GM12864 (cell line): ENCODE results near the gene FILIP1L.

Experiments used
- DNase-seq: peaks from one replicate; pipeline ENCODE4 v3.0.0-alpha.2; 2011; ENCODE audit warnings: low read depth
- H3K4me3 ChIP-seq: 2 replicates; pipeline ENCODE4 v1.5.1; 2011; ENCODE audit warnings: mild to moderate bottlenecking, low read depth, low read length, control low read depth
- CTCF ChIP-seq: IDR thresholded peaks from 2 replicates; pipeline ENCODE4 v1.5.1; 2011; ENCODE audit warnings: low read depth, mild to moderate bottlenecking, moderate library complexity, low read length, control low read depth, inconsistent platforms; ENCODE audit errors: missing control alignments

Gene FILIP1L

DNA sequence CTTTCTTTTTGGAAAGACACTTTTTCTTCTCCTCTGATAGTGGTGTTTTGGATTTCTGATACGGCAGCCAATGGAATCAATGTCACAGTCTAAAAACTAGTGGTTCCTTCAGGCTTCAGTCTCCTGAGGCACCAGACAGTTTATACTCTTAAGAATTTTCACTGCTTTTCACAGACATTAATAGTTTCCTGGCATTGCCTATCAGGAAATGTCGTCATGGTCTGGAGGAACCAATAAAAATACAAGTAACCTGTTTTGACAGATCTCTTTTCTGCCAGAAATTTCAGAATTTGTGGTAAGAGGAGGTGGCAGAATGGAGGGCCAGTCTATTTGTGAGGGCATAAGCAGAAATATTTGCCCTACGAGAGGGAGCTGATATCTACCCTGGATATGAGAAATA lies 44.8 kb downstream of the FILIP1L start:
- no peak for TF ChIP-seq CTCF
- no peak overlapping the region for H3K4me3 ChIP-seq
- no peak for DNase-seq

DNA sequence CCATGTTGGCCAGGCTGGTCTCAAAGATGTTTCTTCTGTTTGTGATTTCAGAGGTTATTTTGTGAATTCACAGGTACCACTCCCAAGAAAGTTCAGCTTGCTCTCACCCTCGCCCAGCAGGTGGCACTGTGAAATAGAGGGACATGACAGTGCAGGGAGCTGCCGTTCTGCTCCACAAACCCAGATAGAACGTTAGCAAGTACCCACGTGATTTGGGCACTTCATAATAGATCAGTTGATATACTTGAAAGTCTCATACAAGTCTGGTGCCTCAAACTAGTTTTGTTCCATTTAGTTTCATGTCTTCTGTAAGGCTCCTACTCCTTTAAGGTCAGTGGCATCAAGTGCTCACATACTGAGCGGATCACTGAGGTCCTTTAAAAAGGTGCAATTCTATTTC lies 45.5 kb downstream of the FILIP1L start:
- peak; percentile 67 for DNase-seq
- H3K4me3 ChIP-seq: no peak overlapping the region
- peak; percentile 77 for TF ChIP-seq CTCF

DNA sequence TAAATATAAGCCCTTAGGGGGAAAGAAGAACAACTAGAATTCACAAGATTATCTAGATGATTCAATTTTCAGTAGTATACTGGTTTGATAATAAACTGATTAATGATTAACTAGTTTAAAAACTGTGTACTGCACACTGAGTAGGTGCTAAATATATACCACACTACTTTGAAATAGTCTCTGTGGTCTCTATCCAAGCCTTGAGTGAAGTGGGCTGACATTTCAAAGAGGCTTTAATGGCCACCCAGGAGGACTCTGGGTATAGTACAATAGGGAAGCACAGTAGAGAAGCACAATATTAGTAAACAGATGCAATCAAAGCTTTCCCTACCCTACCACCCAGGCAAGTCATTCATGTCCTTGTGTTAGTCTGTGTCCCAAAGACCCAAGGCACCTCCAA lies 46.7 kb downstream of the FILIP1L start:
- no peak overlapping the region for H3K4me3 ChIP-seq
- DNase-seq: no peak
- TF ChIP-seq CTCF: no peak

DNA sequence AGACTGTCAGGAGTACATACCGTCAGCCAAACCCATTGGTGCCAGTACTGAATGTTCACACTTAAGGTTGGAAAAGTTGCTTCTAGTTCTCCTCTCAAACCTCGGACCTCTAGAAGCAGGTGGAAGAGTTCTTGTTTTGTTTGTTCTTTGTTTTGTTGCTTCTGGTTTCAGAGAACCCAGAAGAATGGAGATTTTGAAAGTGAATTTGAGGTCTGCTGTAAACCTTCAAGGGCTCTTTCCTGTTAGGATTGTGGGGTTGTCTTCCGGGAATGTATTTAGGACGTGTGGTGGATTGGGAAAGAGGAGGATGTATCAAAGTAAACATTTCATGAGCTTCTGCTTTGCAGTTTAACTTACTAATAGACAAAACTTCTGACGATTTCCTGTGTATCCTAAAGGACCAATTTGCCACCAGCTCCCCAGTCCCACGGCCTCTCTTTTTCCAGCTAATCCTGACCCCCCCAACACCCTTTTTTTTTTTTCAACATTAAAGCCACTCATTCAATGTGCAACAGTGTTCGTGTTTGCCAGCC lies 50.3 kb downstream of the FILIP1L start:
- no peak overlapping the region for H3K4me3 ChIP-seq
- no peak for DNase-seq
- no peak for TF ChIP-seq CTCF

- DNase-seq: no peak
- H3K4me3 ChIP-seq: no peak overlapping the region
- TF ChIP-seq CTCF: no peak
These were observed 51.6 kb downstream of the FILIP1L start for GRCh38 chr3:100062665-100063064.

GRCh38 chr3:100060685-100061484 lies 53.4 kb downstream of the FILIP1L start:
- no peak overlapping the region for H3K4me3 ChIP-seq
- TF ChIP-seq CTCF: no peak
- no peak for DNase-seq

DNA sequence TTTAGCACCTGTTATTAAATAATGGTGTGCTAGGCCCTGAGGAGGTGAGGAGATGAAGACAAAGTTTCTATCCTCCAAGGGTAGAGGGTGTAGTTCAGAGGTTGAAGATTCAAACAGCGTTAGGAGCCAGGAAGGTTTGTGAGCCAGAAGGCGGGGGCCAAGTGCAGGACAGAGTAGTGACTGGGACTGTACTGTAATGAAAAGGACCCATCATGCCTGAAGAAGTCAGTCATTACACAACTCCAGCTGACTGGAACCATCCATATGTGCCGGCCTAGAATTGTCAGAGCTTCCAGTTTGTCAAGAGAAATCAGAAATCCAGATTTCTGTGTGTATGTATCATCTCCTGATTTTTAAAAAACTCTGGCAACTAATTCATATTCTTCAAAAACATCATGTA lies 54.8 kb downstream of the FILIP1L start:
- no peak overlapping the region for H3K4me3 ChIP-seq
- TF ChIP-seq CTCF: no peak
- DNase-seq: no peak
